ENCODE data around the gene SNX22.
A peak's percentile ranks its signal among the peaks of the same experiment; 100 is the strongest.

Gene SNX22

GRCh38 chr15:64166102-64166890 lies 14.8 kb downstream of the SNX22 start:
- H3K36me3 ChIP-seq (replicated peaks; ENCODE audit: low read depth, low read length) = peaks cover 11% of the 10 kb centered on the region

GRCh38 chr15:64180235-64180824 lies 28.8 kb downstream of the SNX22 start:
- H3K9ac ChIP-seq (ENCODE audit: low read length) = no peak overlapping the region
- H3K4me3 ChIP-seq (ENCODE audit: low read length) = peak overlapping the region; percentile 21; the same call in 1 of the 2 replicates
- no peak overlapping the region for H2AFZ ChIP-seq (ENCODE audit: low read depth, low read length)
- peak overlapping the region; percentile 20 for H3K4me2 ChIP-seq (ENCODE audit: low read length)
- TF ChIP-seq CTCF (IDR thresholded peaks at IDR 0.05; ENCODE audit: low read depth, low read length) = no peak
- no peak for TF ChIP-seq EZH2phosphoT487 (IDR thresholded peaks at IDR 0.05; ENCODE audit: low read depth)
- no peaks in the 10 kb centered on the region for H3K36me3 ChIP-seq (replicated peaks; ENCODE audit: low read depth, low read length)
- H3K27me3 ChIP-seq (ENCODE audit: low read depth, low read length) = no peaks in the 10 kb centered on the region
- no peaks in the 10 kb centered on the region for H3K79me2 ChIP-seq (ENCODE audit: low read length)
- H3K9me3 ChIP-seq (ENCODE audit: insufficient read depth, low read length) = no peaks in the 10 kb centered on the region
- no peak overlapping the region for H3K27ac ChIP-seq (ENCODE audit: low read length)
- peaks cover 9% of the 10 kb centered on the region; the same call in 1 of the 2 replicates for H3K4me1 ChIP-seq (ENCODE audit: low read length)
- H4K20me1 ChIP-seq (ENCODE audit: insufficient read depth, low read length) = no peaks in the 10 kb centered on the region

More at GRCh38 chr15:64166102-64166890, 14.8 kb downstream of the SNX22 start:
- H3K4me3 ChIP-seq (ENCODE audit: low read length) = no peak overlapping the region
- peaks cover 22% of the 10 kb centered on the region for H3K4me1 ChIP-seq (ENCODE audit: low read length)
- H3K27me3 ChIP-seq (ENCODE audit: low read depth, low read length) = no peaks in the 10 kb centered on the region
- no peaks in the 10 kb centered on the region for H4K20me1 ChIP-seq (ENCODE audit: insufficient read depth, low read length)
- TF ChIP-seq CTCF (IDR thresholded peaks at IDR 0.05; ENCODE audit: low read depth, low read length) (no peak), EZH2phosphoT487 (IDR thresholded peaks at IDR 0.05; ENCODE audit: low read depth) (no peak)
- peaks cover 15% of the 10 kb centered on the region for H3K79me2 ChIP-seq (ENCODE audit: low read length)
- H3K9ac ChIP-seq (ENCODE audit: low read length) = no peak overlapping the region
- no peak overlapping the region for H3K27ac ChIP-seq (ENCODE audit: low read length)
- H3K4me2 ChIP-seq (ENCODE audit: low read length) = no peak overlapping the region
- H3K9me3 ChIP-seq (ENCODE audit: insufficient read depth, low read length) = no peaks in the 10 kb centered on the region
- no peak overlapping the region for H2AFZ ChIP-seq (ENCODE audit: low read depth, low read length)

GRCh38 chr15:64182859-64183370 lies 31.4 kb downstream of the SNX22 start:
- Histone ChIP-seq H3K4me1 (ENCODE audit: low read length) (peaks cover 9% of the 10 kb centered on the region; the same call in 1 of the 2 replicates), H3K36me3 (replicated peaks; ENCODE audit: low read depth, low read length) (no peaks in the 10 kb centered on the region)

More at GRCh38 chr15:64182859-64183370, 31.4 kb downstream of the SNX22 start:
- no peaks in the 10 kb centered on the region for H3K9me3 ChIP-seq (ENCODE audit: insufficient read depth, low read length)
- H3K4me2 ChIP-seq (ENCODE audit: low read length) = no peak overlapping the region
- no peaks in the 10 kb centered on the region for H3K27me3 ChIP-seq (ENCODE audit: low read depth, low read length)
- H3K9ac ChIP-seq (ENCODE audit: low read length) = no peak overlapping the region
- no peak overlapping the region for H2AFZ ChIP-seq (ENCODE audit: low read depth, low read length)
- no peak overlapping the region for H3K27ac ChIP-seq (ENCODE audit: low read length)
- H3K79me2 ChIP-seq (ENCODE audit: low read length) = no peaks in the 10 kb centered on the region
- TF ChIP-seq EZH2phosphoT487 (IDR thresholded peaks at IDR 0.05; ENCODE audit: low read depth) (no peak), CTCF (IDR thresholded peaks at IDR 0.05; ENCODE audit: low read depth, low read length) (no peak)
- H4K20me1 ChIP-seq (ENCODE audit: insufficient read depth, low read length) = no peaks in the 10 kb centered on the region
- no peak overlapping the region for H3K4me3 ChIP-seq (ENCODE audit: low read length)
